Vagina (tissue), 2 donors: ENCODE results near the gene AP4M1.

Source experiments
- CTCF ChIP-seq, 3 experiments: fragments of 450-650 bp in 2 of 3; fragments of 200-600 bp in 1 of 3; sonication (generic) in 1 of 3; IDR thresholded peaks; one replicate each; pipeline ENCODE4 v1.5.1; 2017 to 2019; ENCODE audit warnings: antibody characterized with exemption in 3 of 3, mild to moderate bottlenecking in 2 of 3, moderate library complexity in 2 of 3
- POLR2AphosphoS5 ChIP-seq, 2 donors: sonication (generic); formaldehyde crosslinking; IDR thresholded peaks; one replicate each; pipeline ENCODE4 v1.9.0; 2017; ENCODE audit warnings: antibody characterized with exemption in 2 of 2, mild to moderate bottlenecking in 2 of 2, low read depth in 1 of 2; ENCODE audit not compliant: insufficient read depth in 1 of 2

- TF ChIP-seq CTCF (IDR thresholded peaks at IDR 0.05) = no peak
- no peak for TF ChIP-seq POLR2AphosphoS5 (IDR thresholded peaks at IDR 0.05; ENCODE audit: insufficient read depth in 1 of 2, low read depth in 1 of 2)
Observed at GRCh38 chr7:100085515-100085914, 15.9 kb upstream of the AP4M1 start.
